SK-N-MC (cell line): ENCODE data around the gene TAF11L13.
"Not testable (repeated sequence)": the region's sequence is repeated elsewhere in the genome, so short reads cannot be mapped to it uniquely, and the experiment has no call there.

Experiments used
- DNase-seq: peaks from one replicate; pipeline ENCODE4 v3.0.0-alpha.2; 2011; ENCODE audit warnings: low read depth, low spot score
- H3K27ac ChIP-seq: fragments of 200-600 bp; sonication (generic); 2 replicates; pipeline ENCODE4 v1.5.1; 2016; ENCODE audit warnings: mixed run types
- H3K36me3 ChIP-seq: fragments of 200-600 bp; sonication (generic); 2 replicates; pipeline ENCODE4 v1.6.1; 2017; ENCODE audit warnings: antibody characterized with exemption, low read length, mixed read lengths; ENCODE audit not compliant: insufficient read depth
- H3K4me3 ChIP-seq: fragments of 200-600 bp; sonication (generic); 2 replicates; pipeline ENCODE4 v1.5.1; 2016
- H3K9ac ChIP-seq: fragments of 200-600 bp; sonication (generic); 2 replicates; pipeline ENCODE4 v1.8.0; 2017; ENCODE audit warnings: mixed run types, mixed read lengths; ENCODE audit not compliant: insufficient read length
- H3K9me3 ChIP-seq: fragments of 200-600 bp; sonication (generic); 2 replicates; pipeline ENCODE4 v1.6.1; 2017; ENCODE audit warnings: low read depth, mild to moderate bottlenecking, antibody characterized with exemption, low read length, moderate library complexity, mixed read lengths
- EZH2 ChIP-seq: fragments of 200-600 bp; sonication (generic); IDR thresholded peaks from one replicate; pipeline ENCODE4 v1.6.1; 2017; ENCODE audit warnings: antibody characterized with exemption
- FOXP2 ChIP-seq: optimal IDR thresholded peaks from 2 replicates; pipeline ENCODE3; 2011; ENCODE audit warnings: mild to moderate bottlenecking, moderate library complexity; ENCODE audit not compliant: insufficient read depth; ENCODE audit errors: extremely low read length, control extremely low read depth
- POLR2AphosphoS5 ChIP-seq: IDR thresholded peaks from 2 replicates; pipeline ENCODE4 v1.6.1; 2012; ENCODE audit warnings: mild to moderate bottlenecking, low read depth, low read length, borderline replicate concordance

TAF11L13 gene

GRCh38 chr5:17631788-17632187 is at the start of gene TAF11L13:
TAF11L13 (plus strand) TSS chr5:17632088.
- H3K4me3 ChIP-seq, H3K9me3 ChIP-seq, H3K36me3 ChIP-seq, H3K27ac ChIP-seq, DNase-seq, H3K9ac ChIP-seq: not testable (repeated sequence)

- not testable (repeated sequence) for DNase-seq, H3K9me3 ChIP-seq, H3K36me3 ChIP-seq, H3K4me3 ChIP-seq, H3K27ac ChIP-seq, H3K9ac ChIP-seq
Measured at GRCh38 chr5:17585658-17586057, 46.2 kb upstream of the TAF11L13 start, which contains the start of gene TAF11L7. TAF11L7 (minus strand) TSS chr5:17585758.

- H3K27ac ChIP-seq, H3K9ac ChIP-seq, DNase-seq, H3K36me3 ChIP-seq, H3K4me3 ChIP-seq, H3K9me3 ChIP-seq: not testable (repeated sequence)
Measured at GRCh38 chr5:17590860-17591259, 41.0 kb upstream of the TAF11L13 start, which contains the start of gene TAF11L8. TAF11L8 (minus strand) TSS chr5:17590960.

- not testable (repeated sequence) for H3K4me3 ChIP-seq, DNase-seq, H3K9ac ChIP-seq, H3K9me3 ChIP-seq, H3K27ac ChIP-seq, H3K36me3 ChIP-seq
Measured at GRCh38 chr5:17594255-17594654, 37.6 kb upstream of the TAF11L13 start, which contains the start of gene TAF11L9. TAF11L9 (minus strand) TSS chr5:17594394.

GRCh38 chr5:17597728-17598127 is 34.2 kb upstream of the TAF11L13 start, which contains the start of gene TAF11L10:
TAF11L10 (minus strand) TSS chr5:17597828.
- H3K27ac ChIP-seq, H3K4me3 ChIP-seq, H3K9ac ChIP-seq, H3K36me3 ChIP-seq, H3K9me3 ChIP-seq, DNase-seq: not testable (repeated sequence)

GRCh38 chr5:17603880-17604279 is 28.0 kb upstream of the TAF11L13 start, which contains the start of gene TAF11L11:
TAF11L11 (plus strand) TSS chr5:17604183.
- H3K36me3 ChIP-seq, result not testable (repeated sequence)

GRCh38 chr5:17604951-17605350 is 26.9 kb upstream of the TAF11L13 start:
- Histone ChIP-seq H3K36me3 (no peaks in the 10 kb centered on the region), H3K27ac (no peak overlapping the region), H3K4me3 (no peak overlapping the region), H3K9ac (no peak overlapping the region), H3K9me3 (no peaks in the 10 kb centered on the region)
- no peak for DNase-seq
- TF ChIP-seq POLR2AphosphoS5 (no peak), FOXP2 (no peak), EZH2 (no peak)

More at GRCh38 chr5:17603880-17604279, 28.0 kb upstream of the TAF11L13 start, which contains the start of gene TAF11L11:
- not testable (repeated sequence) for DNase-seq, H3K4me3 ChIP-seq, H3K27ac ChIP-seq, H3K9me3 ChIP-seq
- peak within 1 kb of the TSS; percentile 32 for H3K9ac ChIP-seq

GRCh38 chr5:17607461-17607860 is 24.4 kb upstream of the TAF11L13 start:
- H3K9me3 ChIP-seq, result not testable (repeated sequence)

GRCh38 chr5:17610092-17610491 is 21.8 kb upstream of the TAF11L13 start, which contains the start of gene TAF11L12:
TAF11L12 (plus strand) TSS chr5:17610392.
- DNase-seq, H3K9me3 ChIP-seq, H3K9ac ChIP-seq, H3K36me3 ChIP-seq, H3K27ac ChIP-seq, H3K4me3 ChIP-seq: not testable (repeated sequence)

More at GRCh38 chr5:17607461-17607860, 24.4 kb upstream of the TAF11L13 start:
- not testable (repeated sequence) for H3K4me3 ChIP-seq, H3K27ac ChIP-seq, H3K9ac ChIP-seq, DNase-seq, H3K36me3 ChIP-seq

- TF ChIP-seq EZH2 (no peak), FOXP2 (no peak), POLR2AphosphoS5 (no peak)
- Histone ChIP-seq H3K27ac (no peak overlapping the region), H3K9ac (no peak overlapping the region), H3K9me3 (no peaks in the 10 kb centered on the region), H3K4me3 (no peak overlapping the region), H3K36me3 (no peaks in the 10 kb centered on the region)
- DNase-seq, result no peak
Measured at GRCh38 chr5:17614872-17615605, 16.8 kb upstream of the TAF11L13 start.
